HepG2 (cell line): Measurements from ENCODE around the gene ASB4.

ENCODE experiments used
- CTCF ChIP-seq: sonication (generic); formaldehyde crosslinking; IDR thresholded peaks from 2 replicates; pipeline ENCODE4 v1.5.0; 2020; ENCODE audit warnings: mild to moderate bottlenecking, missing genetic modification reagents, moderate library complexity
- HOXA9 ChIP-seq: sonication (generic); formaldehyde crosslinking; IDR thresholded peaks from 2 replicates; pipeline ENCODE4 v1.8.1; 2022; ENCODE audit warnings: missing genetic modification reagents, mild to moderate bottlenecking, moderate library complexity, borderline replicate concordance
- SIN3A ChIP-seq: IDR thresholded peaks from 2 replicates; pipeline ENCODE4 v1.6.1; 2011; ENCODE audit warnings: low read depth, mild to moderate bottlenecking, control low read depth, low read length, borderline replicate concordance
- TF ChIP-seq, protein P1 (sequence below): IDR thresholded peaks from 2 replicates; pipeline ENCODE4 v1.6.1; 2012; ENCODE audit warnings: low read length, improper control_type of control experiment

GRCh38 chr7:95577137-95577536, 91.4 kb downstream of the ASB4 start:
- TF ChIP-seq, protein P1, sequence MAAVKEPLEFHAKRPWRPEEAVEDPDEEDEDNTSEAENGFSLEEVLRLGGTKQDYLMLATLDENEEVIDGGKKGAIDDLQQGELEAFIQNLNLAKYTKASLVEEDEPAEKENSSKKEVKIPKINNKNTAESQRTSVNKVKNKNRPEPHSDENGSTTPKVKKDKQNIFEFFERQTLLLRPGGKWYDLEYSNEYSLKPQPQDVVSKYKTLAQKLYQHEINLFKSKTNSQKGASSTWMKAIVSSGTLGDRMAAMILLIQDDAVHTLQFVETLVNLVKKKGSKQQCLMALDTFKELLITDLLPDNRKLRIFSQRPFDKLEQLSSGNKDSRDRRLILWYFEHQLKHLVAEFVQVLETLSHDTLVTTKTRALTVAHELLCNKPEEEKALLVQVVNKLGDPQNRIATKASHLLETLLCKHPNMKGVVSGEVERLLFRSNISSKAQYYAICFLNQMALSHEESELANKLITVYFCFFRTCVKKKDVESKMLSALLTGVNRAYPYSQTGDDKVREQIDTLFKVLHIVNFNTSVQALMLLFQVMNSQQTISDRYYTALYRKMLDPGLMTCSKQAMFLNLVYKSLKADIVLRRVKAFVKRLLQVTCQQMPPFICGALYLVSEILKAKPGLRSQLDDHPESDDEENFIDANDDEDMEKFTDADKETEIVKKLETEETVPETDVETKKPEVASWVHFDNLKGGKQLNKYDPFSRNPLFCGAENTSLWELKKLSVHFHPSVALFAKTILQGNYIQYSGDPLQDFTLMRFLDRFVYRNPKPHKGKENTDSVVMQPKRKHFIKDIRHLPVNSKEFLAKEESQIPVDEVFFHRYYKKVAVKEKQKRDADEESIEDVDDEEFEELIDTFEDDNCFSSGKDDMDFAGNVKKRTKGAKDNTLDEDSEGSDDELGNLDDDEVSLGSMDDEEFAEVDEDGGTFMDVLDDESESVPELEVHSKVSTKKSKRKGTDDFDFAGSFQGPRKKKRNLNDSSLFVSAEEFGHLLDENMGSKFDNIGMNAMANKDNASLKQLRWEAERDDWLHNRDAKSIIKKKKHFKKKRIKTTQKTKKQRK: no peak
- TF ChIP-seq SIN3A (no peak), HOXA9 (CRISPR knock-in tag) (no peak), CTCF (CRISPR knock-in tag) (no peak)
